OCI-LY1 (cell line): ENCODE results near the gene HTR3B.

Source experiments
- CTCF ChIP-seq: fragments of 200-600 bp; sonication (generic), shearing (Covaris generic); IDR thresholded peaks from 2 replicates; pipeline ENCODE4 v1.5.1; 2017; ENCODE audit warnings: mild to moderate bottlenecking, antibody characterized with exemption, low read length, moderate library complexity, mixed read lengths
- EZH2 ChIP-seq: fragments of 200-600 bp; sonication (generic), shearing (Covaris generic); IDR thresholded peaks from 2 replicates; pipeline ENCODE4 v1.8.0; 2017; ENCODE audit warnings: borderline replicate concordance, mixed run types, mild to moderate bottlenecking, antibody characterized with exemption, low read length, moderate library complexity, mixed read lengths

GRCh38 chr11:113877670-113878055 is 26.9 kb upstream of the HTR3B start:
- TF ChIP-seq CTCF = no peak
- no peak for TF ChIP-seq EZH2
